Measurements from ENCODE around the gene MCM10. TPM values are rescaled to one million over a fixed set of nuclear protein-coding genes. Genes with fewer than 3 reads are reported as not detected.

Gene MCM10
- total and polyA plus RNA-seq, 8 donors, result 0.31 to 7.6 (median 2.9) TPM

- intact Hi-C loops (cut with DNase I; ENCODE audit: low total_unique reads), result no loop called here
- no peaks in the 10 kb centered on the region for H3K4me1 ChIP-seq
- H3K27ac ChIP-seq, result no peak overlapping the region
- H3K4me3 ChIP-seq, result no peak overlapping the region
- no peaks in the 10 kb centered on the region for H3K36me3 ChIP-seq
- no peaks in the 10 kb centered on the region for H3K9me3 ChIP-seq
- no peak for DNase-seq
- no peak for TF ChIP-seq CTCF (IDR thresholded peaks at IDR 0.05)
- TF ChIP-seq EP300 (IDR thresholded peaks at IDR 0.05), result no peak
- TF ChIP-seq POLR2A (IDR thresholded peaks at IDR 0.05), result no peak
- no peak for TF ChIP-seq POLR2AphosphoS5 (IDR thresholded peaks at IDR 0.05)
- WGBS, 5 donors, result 82 to 92% (median 87%) methylated on average over 8 of the region's 8 CpGs
- no peaks in the 10 kb centered on the region for H3K27me3 ChIP-seq
Observed at GRCh38 chr10:13221572-13221971, 60.2 kb downstream of the MCM10 start.

- intact Hi-C loops (cut with DNase I; ENCODE audit: low total_unique reads), result no loop called here
- Histone ChIP-seq H3K27me3 (no peaks in the 10 kb centered on the region), H3K4me1 (no peaks in the 10 kb centered on the region), H3K9me3 (no peaks in the 10 kb centered on the region), H3K4me3 (no peak overlapping the region), H3K27ac (no peak overlapping the region), H3K36me3 (no peaks in the 10 kb centered on the region)
- no peak for TF ChIP-seq POLR2AphosphoS5 (IDR thresholded peaks at IDR 0.05)
- no peak for TF ChIP-seq CTCF (IDR thresholded peaks at IDR 0.05)
- no peak for TF ChIP-seq EP300 (IDR thresholded peaks at IDR 0.05)
- no peak for TF ChIP-seq POLR2A (IDR thresholded peaks at IDR 0.05)
- 86 to 93% (median 91%) methylated on average over 5 to 6 of the region's 6 CpGs for WGBS, 5 donors
- DNase-seq, result no peak
Observed at GRCh38 chr10:13222151-13222550, 60.8 kb downstream of the MCM10 start.

GRCh38 chr10:13222566-13222965 is 61.2 kb downstream of the MCM10 start:
- TF ChIP-seq POLR2AphosphoS5 (IDR thresholded peaks at IDR 0.05) (no peak), EP300 (IDR thresholded peaks at IDR 0.05) (no peak), POLR2A (IDR thresholded peaks at IDR 0.05) (no peak), CTCF (IDR thresholded peaks at IDR 0.05) (no peak)
- no peak for DNase-seq
- Histone ChIP-seq H3K9me3 (no peaks in the 10 kb centered on the region), H3K27ac (no peak overlapping the region), H3K4me3 (no peak overlapping the region), H3K4me1 (no peaks in the 10 kb centered on the region), H3K27me3 (no peaks in the 10 kb centered on the region), H3K36me3 (no peaks in the 10 kb centered on the region)
- intact Hi-C loops (cut with DNase I; ENCODE audit: low total_unique reads), result no loop called here
- WGBS, 5 donors, result 88 to 96% (median 93%) methylated on average over 7 of the region's 7 CpGs

- intact Hi-C loops (cut with DNase I; ENCODE audit: low total_unique reads), result no loop called here
- 91 to 96% (median 93%) methylated on average over 9 of the region's 9 CpGs for WGBS, 5 donors
- Histone ChIP-seq H3K27me3 (no peaks in the 10 kb centered on the region), H3K27ac (no peak overlapping the region), H3K9me3 (no peaks in the 10 kb centered on the region), H3K4me1 (no peaks in the 10 kb centered on the region), H3K4me3 (no peak overlapping the region), H3K36me3 (no peaks in the 10 kb centered on the region)
- no peak for TF ChIP-seq POLR2A (IDR thresholded peaks at IDR 0.05)
- no peak for TF ChIP-seq EP300 (IDR thresholded peaks at IDR 0.05)
- TF ChIP-seq POLR2AphosphoS5 (IDR thresholded peaks at IDR 0.05), result no peak
- no peak for DNase-seq
Observed at GRCh38 chr10:13223241-13223640, 61.9 kb downstream of the MCM10 start.

- H3K9me3 ChIP-seq, result no peaks in the 10 kb centered on the region
- no peak for TF ChIP-seq POLR2AphosphoS5 (IDR thresholded peaks at IDR 0.05)
- no peak for TF ChIP-seq EP300 (IDR thresholded peaks at IDR 0.05)
- no peak for TF ChIP-seq POLR2A (IDR thresholded peaks at IDR 0.05)
- TF ChIP-seq CTCF (IDR thresholded peaks at IDR 0.05), result no peak
Observed at GRCh38 chr10:13224210-13224995, 63.0 kb downstream of the MCM10 start.

More at GRCh38 chr10:13224210-13224995, 63.0 kb downstream of the MCM10 start:
- Histone ChIP-seq H3K27me3 (no peaks in the 10 kb centered on the region), H3K4me3 (no peak overlapping the region), H3K27ac (no peak overlapping the region), H3K4me1 (no peaks in the 10 kb centered on the region), H3K36me3 (no peaks in the 10 kb centered on the region)
- WGBS, 5 donors, result 83 to 95% (median 87%) methylated on average over 11 of the region's 11 CpGs
- intact Hi-C loops (cut with DNase I; ENCODE audit: low total_unique reads), result no loop called here
- no peak for DNase-seq
